Mesothelial cell of epicardium (in vitro differentiated cells): ENCODE measurements around the gene GRAMD4. TPM values are rescaled to one million over a fixed set of nuclear protein-coding genes. Genes with fewer than 3 reads are reported as not detected.

Experiments used
- DNase-seq, 2 experiments: peaks; one replicate each; pipeline ENCODE4 v3.0.0; 2021; ENCODE audit warnings: low spot score in 2 of 2; ENCODE audit not compliant: unreplicated experiment in 2 of 2
- H3K27ac Mint-ChIP-seq: 2 replicates; pipeline ENCODE4 v1.8.0; 2021; ENCODE audit warnings: mixed read lengths
- H3K27me3 Mint-ChIP-seq: 2 replicates; pipeline ENCODE4 v1.8.0; 2021; ENCODE audit warnings: low read depth, mixed read lengths
- H3K36me3 Mint-ChIP-seq: 2 replicates; pipeline ENCODE4 v1.8.0; 2021; ENCODE audit warnings: mixed read lengths
- H3K4me1 Mint-ChIP-seq: 2 replicates; pipeline ENCODE4 v1.8.0; 2021; ENCODE audit warnings: mixed read lengths
- H3K4me3 Mint-ChIP-seq: 2 replicates; pipeline ENCODE4 v1.8.0; 2021; ENCODE audit warnings: mild to moderate bottlenecking, moderate library complexity, mixed read lengths
- H3K9me3 Mint-ChIP-seq: 2 replicates; pipeline ENCODE4 v1.8.0; 2021; ENCODE audit warnings: mixed read lengths
- total RNA-seq: library from RNA; stranded (reverse); gene quantifications from 3 replicates; pipeline ENCODE4 v1.2.1, GENCODE V29; 2021
- TF ChIP-seq, protein P1 (sequence below): fragments of 200-600 bp; sonication (generic); IDR thresholded peaks from one replicate; pipeline ENCODE4 v1.5.0; 2021; ENCODE audit warnings: antibody characterized with exemption; ENCODE audit not compliant: unreplicated experiment

Gene GRAMD4
- total RNA-seq, 1 donor from 2014 or later = 58.3 TPM

- no peak overlapping the region for H3K4me3 Mint-ChIP-seq
- TF ChIP-seq, protein P1, sequence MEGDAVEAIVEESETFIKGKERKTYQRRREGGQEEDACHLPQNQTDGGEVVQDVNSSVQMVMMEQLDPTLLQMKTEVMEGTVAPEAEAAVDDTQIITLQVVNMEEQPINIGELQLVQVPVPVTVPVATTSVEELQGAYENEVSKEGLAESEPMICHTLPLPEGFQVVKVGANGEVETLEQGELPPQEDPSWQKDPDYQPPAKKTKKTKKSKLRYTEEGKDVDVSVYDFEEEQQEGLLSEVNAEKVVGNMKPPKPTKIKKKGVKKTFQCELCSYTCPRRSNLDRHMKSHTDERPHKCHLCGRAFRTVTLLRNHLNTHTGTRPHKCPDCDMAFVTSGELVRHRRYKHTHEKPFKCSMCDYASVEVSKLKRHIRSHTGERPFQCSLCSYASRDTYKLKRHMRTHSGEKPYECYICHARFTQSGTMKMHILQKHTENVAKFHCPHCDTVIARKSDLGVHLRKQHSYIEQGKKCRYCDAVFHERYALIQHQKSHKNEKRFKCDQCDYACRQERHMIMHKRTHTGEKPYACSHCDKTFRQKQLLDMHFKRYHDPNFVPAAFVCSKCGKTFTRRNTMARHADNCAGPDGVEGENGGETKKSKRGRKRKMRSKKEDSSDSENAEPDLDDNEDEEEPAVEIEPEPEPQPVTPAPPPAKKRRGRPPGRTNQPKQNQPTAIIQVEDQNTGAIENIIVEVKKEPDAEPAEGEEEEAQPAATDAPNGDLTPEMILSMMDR = no peak
Observed at GRCh38 chr22:46651316-46651715, 31.1 kb downstream of the GRAMD4 start.

DNA sequence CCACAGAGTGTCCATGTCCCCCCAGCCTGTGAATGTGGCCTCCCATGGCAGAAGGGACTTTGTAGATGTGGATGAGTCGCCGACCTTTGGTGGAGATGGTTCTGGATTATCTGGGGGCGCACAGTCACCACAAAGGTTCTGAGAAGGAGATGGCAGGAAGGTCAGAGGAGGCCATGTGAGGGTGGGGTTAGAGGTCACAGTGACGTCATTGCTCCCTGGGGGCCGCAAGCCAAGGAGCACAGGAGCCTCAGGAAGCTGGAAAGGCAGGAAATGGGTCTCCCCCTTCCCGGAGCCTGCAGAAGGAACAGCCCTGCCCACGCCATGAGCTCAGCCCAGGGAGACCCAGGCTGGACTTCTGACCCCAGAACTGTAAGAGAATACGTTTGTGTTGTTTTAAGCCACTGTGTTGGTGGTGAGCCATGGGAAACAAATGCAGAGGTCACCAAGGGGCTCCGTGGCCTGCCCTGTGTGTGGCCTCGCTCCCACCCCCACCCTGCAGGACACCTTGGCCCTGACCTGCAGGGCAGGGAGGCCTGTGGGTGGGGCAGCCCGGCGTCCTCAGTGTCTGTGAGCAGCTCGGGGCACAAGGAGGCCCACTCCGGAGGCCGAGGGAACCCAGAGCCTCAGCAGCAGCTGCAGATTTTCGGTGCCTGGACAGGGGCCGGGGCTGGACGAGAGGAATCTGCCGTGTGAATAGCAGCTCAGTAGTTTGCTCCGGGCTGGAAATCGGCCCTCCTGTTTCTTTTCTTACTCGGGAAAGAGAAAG, 32.1 kb downstream of the GRAMD4 start:
- TF ChIP-seq, protein P1 = no peak
- no peak overlapping the region for H3K4me3 Mint-ChIP-seq
- no peaks in the 10 kb centered on the region for H3K27me3 Mint-ChIP-seq
- DNase-seq = no peak
- H3K27ac Mint-ChIP-seq = peak overlapping the region; percentile 76
- no peaks in the 10 kb centered on the region for H3K9me3 Mint-ChIP-seq
- H3K4me1 Mint-ChIP-seq = peaks cover 12% of the 10 kb centered on the region
- H3K36me3 Mint-ChIP-seq = no peaks in the 10 kb centered on the region

More at GRCh38 chr22:46651316-46651715, 31.1 kb downstream of the GRAMD4 start:
- H3K27ac Mint-ChIP-seq = no peak overlapping the region
- no peaks in the 10 kb centered on the region for H3K9me3 Mint-ChIP-seq
- peaks cover 5% of the 10 kb centered on the region for H3K36me3 Mint-ChIP-seq
- peaks cover 12% of the 10 kb centered on the region for H3K4me1 Mint-ChIP-seq
- no peaks in the 10 kb centered on the region for H3K27me3 Mint-ChIP-seq
- DNase-seq = no peak

DNA sequence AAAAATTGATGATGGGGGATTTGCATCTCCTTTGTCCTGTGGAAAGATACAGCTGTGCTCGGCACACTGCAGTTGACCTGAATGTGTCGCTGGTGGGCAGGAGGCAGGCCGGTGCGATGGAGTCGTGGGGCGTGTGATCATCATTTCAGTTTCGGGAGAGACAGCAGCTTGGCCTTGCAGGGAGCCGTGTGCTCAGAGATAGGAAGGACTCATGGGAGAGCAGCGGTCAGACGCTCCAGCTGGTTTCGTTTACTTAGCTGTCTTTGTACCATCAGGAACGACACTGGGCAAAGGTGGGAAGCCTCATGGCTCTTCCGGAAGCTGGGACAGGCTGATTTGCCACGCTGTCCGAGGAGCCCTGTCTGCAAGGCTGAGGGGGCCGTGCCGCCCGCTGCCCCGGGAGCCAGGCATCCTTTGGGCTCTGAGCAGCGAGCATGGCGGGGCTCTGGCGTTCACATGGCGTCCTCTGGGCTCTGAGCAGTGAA, 32.7 kb downstream of the GRAMD4 start:
- no peaks in the 10 kb centered on the region for H3K36me3 Mint-ChIP-seq
- H3K27me3 Mint-ChIP-seq = no peaks in the 10 kb centered on the region
- DNase-seq = no peak
- no peak overlapping the region for H3K4me3 Mint-ChIP-seq
- no peaks in the 10 kb centered on the region for H3K9me3 Mint-ChIP-seq
- peaks cover 12% of the 10 kb centered on the region for H3K4me1 Mint-ChIP-seq
- peak overlapping the region; percentile 76 for H3K27ac Mint-ChIP-seq
- TF ChIP-seq, protein P1 = no peak

DNA sequence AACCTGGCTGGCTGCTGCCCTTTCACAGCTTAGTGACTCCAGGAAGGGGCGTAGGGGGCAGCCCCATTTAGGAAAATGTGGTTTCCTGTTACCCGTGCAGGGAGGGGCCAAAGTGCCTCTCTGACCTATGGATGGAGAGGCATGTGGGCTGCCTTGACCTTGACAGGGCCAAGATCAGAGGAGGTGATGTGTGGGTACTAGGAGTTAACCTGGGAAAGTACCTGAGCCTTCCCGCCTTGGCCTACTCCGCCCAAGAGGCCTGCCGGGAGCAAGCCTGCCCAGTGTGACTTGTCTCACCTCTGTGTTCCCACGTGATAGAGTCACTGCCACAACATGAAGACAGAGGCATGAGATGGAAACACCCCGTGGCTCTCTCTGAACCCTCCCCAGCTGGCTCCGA, 33.4 kb downstream of the GRAMD4 start:
- TF ChIP-seq, protein P1 = no peak
- Mint-ChIP-seq H3K27me3 (no peaks in the 10 kb centered on the region), H3K4me3 (no peak overlapping the region), H3K36me3 (no peaks in the 10 kb centered on the region), H3K4me1 (peaks cover 12% of the 10 kb centered on the region), H3K27ac (no peak overlapping the region), H3K9me3 (no peaks in the 10 kb centered on the region)
- DNase-seq = no peak

- DNase-seq = no peak
- Mint-ChIP-seq H3K36me3 (no peaks in the 10 kb centered on the region), H3K4me3 (no peak overlapping the region), H3K27ac (no peak overlapping the region), H3K4me1 (peaks cover 10% of the 10 kb centered on the region), H3K27me3 (no peaks in the 10 kb centered on the region), H3K9me3 (no peaks in the 10 kb centered on the region)
- TF ChIP-seq, protein P1 = no peak
Observed at GRCh38 chr22:46654426-46654825, 34.2 kb downstream of the GRAMD4 start.
